Gastroesophageal sphincter (tissue), 3 donors: ENCODE measurements around the gene TRIM15.

Experiments
- EP300 ChIP-seq: sonication (generic); formaldehyde crosslinking; IDR thresholded peaks from one replicate; pipeline ENCODE4 v1.6.1; 2017; ENCODE audit warnings: antibody characterized with exemption, mild to moderate bottlenecking
- POLR2A ChIP-seq, 2 donors: fragments of 450-650 bp; IDR thresholded peaks; one replicate each; pipeline ENCODE4 v1.6.1; 2017; ENCODE audit warnings: antibody characterized with exemption in 2 of 2, mild to moderate bottlenecking in 2 of 2, moderate library complexity in 1 of 2
- POLR2AphosphoS5 ChIP-seq: sonication (generic); formaldehyde crosslinking; IDR thresholded peaks from one replicate; pipeline ENCODE4 v1.6.1; 2017; ENCODE audit warnings: antibody characterized with exemption
- TF ChIP-seq, protein P1 (sequence below), 4 experiments: fragments of 200-600 bp in 2 of 4; fragments of 450-650 bp in 2 of 4; sonication (generic) in 1 of 4; IDR thresholded peaks; one replicate each; pipeline ENCODE4 v1.5.1; 2017 to 2019; ENCODE audit warnings: antibody characterized with exemption in 4 of 4, mild to moderate bottlenecking in 2 of 4, moderate library complexity in 2 of 4

DNA sequence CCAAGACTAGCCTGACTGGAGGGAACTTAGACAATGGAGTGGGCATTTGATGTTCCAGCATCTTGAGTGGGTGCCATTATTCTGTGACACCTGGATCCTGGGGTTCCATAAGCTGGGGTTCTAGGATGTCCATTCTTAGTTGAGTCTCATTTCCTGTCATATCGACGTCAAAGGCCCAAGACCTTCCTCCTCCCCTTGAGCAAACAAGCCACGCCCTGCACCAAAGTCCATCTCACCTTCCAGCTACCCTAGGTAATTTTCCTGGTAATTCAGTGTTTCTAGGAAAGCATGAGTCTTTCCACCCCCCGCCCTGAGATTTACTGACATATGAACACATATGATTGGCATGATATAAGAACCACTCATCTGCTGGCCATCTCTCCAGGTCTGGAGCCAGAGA is 27.6 kb upstream of the TRIM15 start, which contains the start of gene TRIM40:
- TF ChIP-seq, protein P1, sequence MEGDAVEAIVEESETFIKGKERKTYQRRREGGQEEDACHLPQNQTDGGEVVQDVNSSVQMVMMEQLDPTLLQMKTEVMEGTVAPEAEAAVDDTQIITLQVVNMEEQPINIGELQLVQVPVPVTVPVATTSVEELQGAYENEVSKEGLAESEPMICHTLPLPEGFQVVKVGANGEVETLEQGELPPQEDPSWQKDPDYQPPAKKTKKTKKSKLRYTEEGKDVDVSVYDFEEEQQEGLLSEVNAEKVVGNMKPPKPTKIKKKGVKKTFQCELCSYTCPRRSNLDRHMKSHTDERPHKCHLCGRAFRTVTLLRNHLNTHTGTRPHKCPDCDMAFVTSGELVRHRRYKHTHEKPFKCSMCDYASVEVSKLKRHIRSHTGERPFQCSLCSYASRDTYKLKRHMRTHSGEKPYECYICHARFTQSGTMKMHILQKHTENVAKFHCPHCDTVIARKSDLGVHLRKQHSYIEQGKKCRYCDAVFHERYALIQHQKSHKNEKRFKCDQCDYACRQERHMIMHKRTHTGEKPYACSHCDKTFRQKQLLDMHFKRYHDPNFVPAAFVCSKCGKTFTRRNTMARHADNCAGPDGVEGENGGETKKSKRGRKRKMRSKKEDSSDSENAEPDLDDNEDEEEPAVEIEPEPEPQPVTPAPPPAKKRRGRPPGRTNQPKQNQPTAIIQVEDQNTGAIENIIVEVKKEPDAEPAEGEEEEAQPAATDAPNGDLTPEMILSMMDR (IDR thresholded peaks at IDR 0.05), result no peak
- no peak for TF ChIP-seq POLR2AphosphoS5
- no peak for TF ChIP-seq POLR2A (IDR thresholded peaks at IDR 0.05)
- no peak for TF ChIP-seq EP300
